GM12891 (cell line): ENCODE measurements around the gene ARMC2.

ENCODE experiments used
- PAX5 ChIP-seq: IDR thresholded peaks from 2 replicates; pipeline ENCODE4 v1.6.1; 2011; ENCODE audit warnings: low read length, moderate library complexity, mild to moderate bottlenecking; ENCODE audit not compliant: insufficient read depth, severe bottlenecking
- POLR2A ChIP-seq: IDR thresholded peaks from 2 replicates; pipeline ENCODE4 v1.6.1; 2011; ENCODE audit warnings: low read depth, low read length, control low read depth
- POLR2AphosphoS5 ChIP-seq: IDR thresholded peaks from 2 replicates; pipeline ENCODE4 v1.6.1; 2011; ENCODE audit warnings: low read depth, low read length, control low read depth
- POU2F2 ChIP-seq: IDR thresholded peaks from 2 replicates; pipeline ENCODE4 v1.6.1; 2011; ENCODE audit warnings: low read depth, mild to moderate bottlenecking, control low read depth, low read length, moderate library complexity
- SPI1 ChIP-seq: IDR thresholded peaks from 2 replicates; pipeline ENCODE4 v1.6.1; 2011; ENCODE audit warnings: low read depth, low read length, control low read depth
- TAF1 ChIP-seq: IDR thresholded peaks from 2 replicates; pipeline ENCODE4 v1.6.1; 2011; ENCODE audit warnings: low read depth, low read length, control low read depth

GRCh38 chr6:109008537-109009235 lies 160.5 kb downstream of the ARMC2 start:
- TF ChIP-seq POLR2AphosphoS5 (no peak), SPI1 (no peak), TAF1 (no peak), POLR2A (no peak), PAX5 (no peak), POU2F2 (no peak)
